ENCODE data around the gene SELENOI.

SELENOI gene

GRCh38 chr2:26394694-26395093 is 48.8 kb downstream of the SELENOI start:
- no peaks in the 10 kb centered on the region for H3K9me3 ChIP-seq (ENCODE audit: insufficient read depth, low read length)
- H3K4me2 ChIP-seq (ENCODE audit: low read depth, low read length, poor library complexity, severe bottlenecking) = no peak overlapping the region
- no peak overlapping the region for H3K9ac ChIP-seq (ENCODE audit: low read length)
- no peaks in the 10 kb centered on the region for H3K9me2 ChIP-seq (replicated peaks; ENCODE audit: insufficient read depth, low read length)
- no peaks in the 10 kb centered on the region for H3K79me2 ChIP-seq (ENCODE audit: insufficient read depth, low read length)
- peaks cover 14% of the 10 kb centered on the region; the same call in 1 of the 2 replicates for H3K36me3 ChIP-seq (ENCODE audit: low read length)
- H3K4me3 ChIP-seq (ENCODE audit: insufficient read depth, low read length, poor library complexity, severe bottlenecking) = no peak overlapping the region
- TF ChIP-seq, protein P1, sequence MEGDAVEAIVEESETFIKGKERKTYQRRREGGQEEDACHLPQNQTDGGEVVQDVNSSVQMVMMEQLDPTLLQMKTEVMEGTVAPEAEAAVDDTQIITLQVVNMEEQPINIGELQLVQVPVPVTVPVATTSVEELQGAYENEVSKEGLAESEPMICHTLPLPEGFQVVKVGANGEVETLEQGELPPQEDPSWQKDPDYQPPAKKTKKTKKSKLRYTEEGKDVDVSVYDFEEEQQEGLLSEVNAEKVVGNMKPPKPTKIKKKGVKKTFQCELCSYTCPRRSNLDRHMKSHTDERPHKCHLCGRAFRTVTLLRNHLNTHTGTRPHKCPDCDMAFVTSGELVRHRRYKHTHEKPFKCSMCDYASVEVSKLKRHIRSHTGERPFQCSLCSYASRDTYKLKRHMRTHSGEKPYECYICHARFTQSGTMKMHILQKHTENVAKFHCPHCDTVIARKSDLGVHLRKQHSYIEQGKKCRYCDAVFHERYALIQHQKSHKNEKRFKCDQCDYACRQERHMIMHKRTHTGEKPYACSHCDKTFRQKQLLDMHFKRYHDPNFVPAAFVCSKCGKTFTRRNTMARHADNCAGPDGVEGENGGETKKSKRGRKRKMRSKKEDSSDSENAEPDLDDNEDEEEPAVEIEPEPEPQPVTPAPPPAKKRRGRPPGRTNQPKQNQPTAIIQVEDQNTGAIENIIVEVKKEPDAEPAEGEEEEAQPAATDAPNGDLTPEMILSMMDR (IDR thresholded peaks at IDR 0.05; ENCODE audit: insufficient read depth, low read length, poor library complexity, severe bottlenecking) = no peak
- no peak for TF ChIP-seq EZH2phosphoT487 (conservative IDR thresholded peaks at IDR 0.05; ENCODE audit: low read length)
- no peaks in the 10 kb centered on the region for H3K27me3 ChIP-seq (ENCODE audit: low read length)
- no peak overlapping the region for H2AFZ ChIP-seq (ENCODE audit: low read depth, low read length, severe bottlenecking)
- no peaks in the 10 kb centered on the region; the same call in 1 of the 2 replicates for H3F3A ChIP-seq (ENCODE audit: insufficient read depth)
- H3K27ac ChIP-seq (ENCODE audit: low read depth, low read length) = no peak overlapping the region
- H4K20me1 ChIP-seq (ENCODE audit: low read depth, low read length) = no peaks in the 10 kb centered on the region

- Histone ChIP-seq H3K27ac (ENCODE audit: low read depth, low read length) (no peak overlapping the region), H2AFZ (ENCODE audit: low read depth, low read length, severe bottlenecking) (no peak overlapping the region), H3K4me3 (ENCODE audit: insufficient read depth, low read length, poor library complexity, severe bottlenecking) (no peak overlapping the region), H3K9ac (ENCODE audit: low read length) (no peak overlapping the region), H3K9me2 (replicated peaks; ENCODE audit: insufficient read depth, low read length) (no peaks in the 10 kb centered on the region), H4K20me1 (ENCODE audit: low read depth, low read length) (no peaks in the 10 kb centered on the region), H3K36me3 (ENCODE audit: low read length) (peaks cover 7% of the 10 kb centered on the region; the same call in 1 of the 2 replicates), H3K9me3 (ENCODE audit: insufficient read depth, low read length) (no peaks in the 10 kb centered on the region), H3K4me2 (ENCODE audit: low read depth, low read length, poor library complexity, severe bottlenecking) (no peak overlapping the region), H3K27me3 (ENCODE audit: low read length) (no peaks in the 10 kb centered on the region), H3F3A (ENCODE audit: insufficient read depth) (no peaks in the 10 kb centered on the region; the same call in 1 of the 2 replicates), H3K79me2 (ENCODE audit: insufficient read depth, low read length) (no peaks in the 10 kb centered on the region)
- TF ChIP-seq, protein P1 (IDR thresholded peaks at IDR 0.05; ENCODE audit: insufficient read depth, low read length, poor library complexity, severe bottlenecking) = no peak
- no peak for TF ChIP-seq EZH2phosphoT487 (conservative IDR thresholded peaks at IDR 0.05; ENCODE audit: low read length)
Observed at GRCh38 chr2:26395394-26395793, 49.5 kb downstream of the SELENOI start.

GRCh38 chr2:26396734-26397298 is 50.9 kb downstream of the SELENOI start:
- Histone ChIP-seq H3K4me2 (ENCODE audit: low read depth, low read length, poor library complexity, severe bottlenecking) (no peak overlapping the region), H2AFZ (ENCODE audit: low read depth, low read length, severe bottlenecking) (no peak overlapping the region), H3F3A (ENCODE audit: insufficient read depth) (no peaks in the 10 kb centered on the region; the same call in 1 of the 2 replicates), H3K4me3 (ENCODE audit: insufficient read depth, low read length, poor library complexity, severe bottlenecking) (no peak overlapping the region), H3K9me3 (ENCODE audit: insufficient read depth, low read length) (no peaks in the 10 kb centered on the region), H3K9me2 (replicated peaks; ENCODE audit: insufficient read depth, low read length) (no peaks in the 10 kb centered on the region), H3K27ac (ENCODE audit: low read depth, low read length) (no peak overlapping the region), H3K27me3 (ENCODE audit: low read length) (no peaks in the 10 kb centered on the region), H3K9ac (ENCODE audit: low read length) (no peak overlapping the region), H3K36me3 (ENCODE audit: low read length) (0 out of 2 replicates have a peak, but pooled peaks cover 4% of the 10 kb centered on the region), H4K20me1 (ENCODE audit: low read depth, low read length) (no peaks in the 10 kb centered on the region), H3K79me2 (ENCODE audit: insufficient read depth, low read length) (no peaks in the 10 kb centered on the region)
- TF ChIP-seq, protein P1 (IDR thresholded peaks at IDR 0.05; ENCODE audit: insufficient read depth, low read length, poor library complexity, severe bottlenecking) = no peak
- no peak for TF ChIP-seq EZH2phosphoT487 (conservative IDR thresholded peaks at IDR 0.05; ENCODE audit: low read length)
